ENCODE results near the gene DEUP1.

DNA sequence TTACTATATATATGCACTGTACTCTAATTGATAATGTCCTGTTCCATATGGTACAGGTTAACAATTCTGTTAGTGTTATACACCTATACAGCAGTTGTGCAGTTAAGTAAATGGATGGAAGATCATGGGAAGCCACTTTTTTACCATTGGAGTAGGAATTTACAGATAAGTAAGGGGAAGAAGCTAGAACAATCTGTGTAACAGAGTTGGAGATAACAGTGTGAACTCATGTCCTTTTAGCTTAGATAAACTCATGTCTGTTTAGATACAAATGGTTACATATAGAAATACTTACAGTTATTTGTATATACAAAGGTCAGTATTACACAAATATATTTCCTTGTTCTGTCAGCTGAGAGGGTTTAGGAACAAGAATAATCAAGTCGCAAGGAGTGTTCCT is 6.8 kb upstream of the DEUP1 start:
- TF ChIP-seq, protein P1, sequence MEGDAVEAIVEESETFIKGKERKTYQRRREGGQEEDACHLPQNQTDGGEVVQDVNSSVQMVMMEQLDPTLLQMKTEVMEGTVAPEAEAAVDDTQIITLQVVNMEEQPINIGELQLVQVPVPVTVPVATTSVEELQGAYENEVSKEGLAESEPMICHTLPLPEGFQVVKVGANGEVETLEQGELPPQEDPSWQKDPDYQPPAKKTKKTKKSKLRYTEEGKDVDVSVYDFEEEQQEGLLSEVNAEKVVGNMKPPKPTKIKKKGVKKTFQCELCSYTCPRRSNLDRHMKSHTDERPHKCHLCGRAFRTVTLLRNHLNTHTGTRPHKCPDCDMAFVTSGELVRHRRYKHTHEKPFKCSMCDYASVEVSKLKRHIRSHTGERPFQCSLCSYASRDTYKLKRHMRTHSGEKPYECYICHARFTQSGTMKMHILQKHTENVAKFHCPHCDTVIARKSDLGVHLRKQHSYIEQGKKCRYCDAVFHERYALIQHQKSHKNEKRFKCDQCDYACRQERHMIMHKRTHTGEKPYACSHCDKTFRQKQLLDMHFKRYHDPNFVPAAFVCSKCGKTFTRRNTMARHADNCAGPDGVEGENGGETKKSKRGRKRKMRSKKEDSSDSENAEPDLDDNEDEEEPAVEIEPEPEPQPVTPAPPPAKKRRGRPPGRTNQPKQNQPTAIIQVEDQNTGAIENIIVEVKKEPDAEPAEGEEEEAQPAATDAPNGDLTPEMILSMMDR (IDR thresholded peaks at IDR 0.05), result no peak
- TF ChIP-seq EZH2 (IDR thresholded peaks at IDR 0.05; ENCODE audit: borderline replicate concordance, insufficient read depth, low read depth, low read length, poor library complexity, severe bottlenecking), result no peak
